SKM-1 treated with dmso at 0.1 percent for 144 hours (cell line): ENCODE measurements around the gene FOXP1.

ENCODE experiments used
- DNase-seq: peaks from one replicate; lab custom pipeline; 2025; ENCODE audit not compliant: unreplicated experiment; lab: John Stamatoyannopoulos, UW

Gene FOXP1

DNA sequence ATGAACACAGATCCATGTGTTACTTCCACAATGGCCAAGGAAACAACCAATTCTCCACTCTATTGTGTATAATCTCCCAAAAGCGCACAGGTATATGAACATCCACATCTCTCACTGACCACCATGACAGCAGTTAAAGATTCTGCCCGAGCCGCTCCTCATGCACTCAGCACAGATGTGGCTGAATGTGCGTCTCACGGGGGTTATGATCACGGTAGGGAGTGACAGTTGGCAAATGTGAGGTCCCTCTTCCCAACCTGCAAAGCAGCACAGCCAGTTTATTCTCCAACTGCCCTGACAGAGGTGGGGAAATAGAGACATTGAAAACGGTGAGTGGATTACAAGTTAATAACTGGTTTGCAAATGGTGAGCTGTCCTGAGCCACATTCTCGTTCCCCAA is 17.6 kb downstream of the FOXP1 start:
- DNase-seq = no peak

DNA sequence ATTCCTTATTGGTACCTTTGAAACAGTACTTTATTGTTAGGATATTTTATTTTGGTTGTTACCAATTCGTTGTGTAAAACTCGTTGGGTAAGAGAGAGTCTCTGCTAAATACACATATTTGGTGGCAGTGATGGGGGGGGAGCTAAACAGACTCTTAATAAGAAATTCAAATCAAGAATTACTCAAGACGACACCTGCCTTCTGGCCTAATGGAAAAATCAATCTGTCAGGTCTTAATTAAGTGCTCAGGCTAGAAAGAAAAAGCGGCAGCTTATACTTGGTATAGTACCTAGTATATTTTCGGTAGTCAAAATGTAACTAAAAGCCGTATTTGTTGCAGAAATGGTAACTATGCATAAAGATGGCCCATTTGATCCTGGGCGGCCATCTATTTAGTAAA is 18.2 kb downstream of the FOXP1 start:
- DNase-seq = no peak

DNA sequence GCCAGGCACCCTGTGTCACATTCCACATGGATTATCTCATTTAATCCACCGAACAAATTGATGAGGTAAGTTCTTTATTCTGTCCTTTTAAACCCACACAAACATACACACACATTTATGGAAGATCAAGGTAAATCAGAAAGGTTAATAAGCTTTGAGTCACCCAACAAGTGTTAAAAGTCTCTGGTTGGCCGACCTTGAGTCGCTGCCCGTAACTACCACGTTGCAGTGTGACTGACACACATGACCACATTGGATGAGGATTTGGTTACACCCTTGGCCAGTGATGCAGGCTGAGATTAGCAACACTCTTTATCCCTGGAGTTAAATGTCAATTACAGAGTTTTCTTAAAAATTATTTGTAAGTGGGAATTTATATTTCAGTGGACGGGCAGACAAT is 19.2 kb downstream of the FOXP1 start:
- no peak for DNase-seq

DNA sequence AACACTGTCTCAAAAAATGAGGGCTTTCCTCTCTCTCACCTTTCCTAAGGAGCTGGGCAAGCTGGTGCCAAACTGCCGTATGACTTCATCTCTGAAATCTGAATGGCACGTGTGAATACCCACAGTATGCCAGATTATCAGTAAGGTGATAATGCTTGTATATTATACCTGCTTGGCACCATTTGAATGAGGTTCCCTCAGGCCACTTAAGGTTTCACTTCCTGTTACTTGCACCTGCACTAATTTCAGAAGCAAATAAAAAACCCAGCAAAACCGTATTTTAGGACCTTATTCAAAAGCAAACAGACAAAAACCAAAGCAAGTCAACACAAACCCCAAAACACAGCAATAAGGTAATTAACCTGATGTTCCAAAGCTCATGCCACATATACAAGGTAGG is 19.7 kb downstream of the FOXP1 start:
- no peak for DNase-seq

DNA sequence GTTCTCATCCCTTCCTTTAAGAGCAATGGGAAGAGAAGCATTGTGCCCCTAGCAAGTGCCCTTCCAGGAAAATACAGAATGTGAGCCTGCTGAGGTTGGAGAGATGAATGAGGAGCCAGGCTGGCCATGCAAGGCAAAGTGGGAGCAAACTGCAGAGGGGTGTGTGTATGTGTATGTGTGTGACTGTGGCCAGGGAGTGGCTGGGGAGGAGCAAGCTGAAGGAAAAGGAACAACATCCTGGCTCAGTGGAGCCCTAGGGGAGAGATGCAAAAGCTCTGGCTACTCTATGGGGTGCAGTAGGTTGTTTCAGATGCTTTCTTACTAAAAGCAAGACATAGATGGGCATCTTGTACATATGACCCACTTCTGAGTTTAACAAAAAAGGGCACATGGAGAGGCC is 20.6 kb downstream of the FOXP1 start:
- no peak for DNase-seq

DNA sequence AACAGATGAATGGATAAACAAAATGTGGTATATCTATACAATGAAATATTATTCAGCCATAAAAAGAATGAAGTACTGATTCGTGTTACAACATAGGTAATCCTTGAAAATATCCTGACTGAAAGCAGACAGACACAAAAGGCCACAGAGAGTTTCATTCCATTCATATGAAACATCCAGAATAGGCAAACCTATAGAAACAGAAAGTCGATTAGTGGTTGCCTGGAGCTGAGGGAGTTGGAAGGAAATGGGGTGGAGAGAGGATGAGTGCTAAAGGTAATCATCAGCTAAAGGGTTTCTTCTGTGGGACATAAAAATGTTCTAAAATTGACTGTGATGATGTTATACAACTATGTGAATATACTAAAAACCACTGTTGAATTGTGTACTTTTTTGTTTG is 22.9 kb downstream of the FOXP1 start:
- DNase-seq = no peak

DNA sequence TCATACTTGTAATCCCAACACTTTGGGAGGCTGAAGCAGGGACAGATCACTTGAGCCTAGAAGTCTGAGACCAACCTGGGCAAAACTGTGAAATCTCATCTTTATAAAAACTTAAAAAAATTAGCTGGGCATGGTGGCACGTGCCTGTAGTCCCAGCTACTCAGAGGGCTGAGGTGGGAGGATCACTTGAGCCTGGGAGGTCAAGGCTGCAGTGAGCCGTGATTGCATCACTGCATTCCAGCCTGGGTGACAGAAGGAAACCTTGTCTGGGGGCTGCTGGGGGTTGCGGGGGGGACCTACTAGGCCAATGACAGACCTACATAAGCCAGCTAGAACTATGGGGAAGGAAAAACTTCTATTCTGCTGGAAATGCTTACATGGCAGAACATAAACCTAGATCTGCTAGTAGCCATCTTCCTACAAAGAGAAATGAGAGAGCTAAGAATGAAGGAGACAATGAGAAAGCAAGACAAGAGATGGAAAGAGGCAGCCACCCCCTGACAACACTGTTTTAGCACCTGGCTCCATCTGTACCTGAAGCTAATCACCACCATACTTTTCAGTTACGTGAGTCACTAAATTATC is 23.9 kb downstream of the FOXP1 start:
- DNase-seq = no peak

DNA sequence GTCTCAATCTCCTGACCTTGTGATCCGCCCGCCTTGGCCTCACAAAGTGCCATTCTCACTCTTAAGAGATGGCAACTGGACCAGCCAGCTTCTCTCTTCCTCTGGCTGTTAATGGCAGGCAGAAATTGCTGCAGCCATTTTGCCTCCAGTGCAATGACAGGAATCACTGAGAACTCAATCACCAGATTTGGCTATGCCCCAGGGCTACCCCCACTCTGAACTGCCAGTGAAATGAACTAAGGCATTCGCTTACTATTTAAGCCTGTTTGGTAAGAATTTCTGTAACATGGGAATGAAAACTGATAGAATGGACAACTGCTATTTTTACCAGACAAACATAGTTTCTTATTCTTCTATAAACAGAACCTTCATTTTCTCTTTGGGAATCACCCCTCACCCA is 24.5 kb downstream of the FOXP1 start:
- no peak for DNase-seq

DNA sequence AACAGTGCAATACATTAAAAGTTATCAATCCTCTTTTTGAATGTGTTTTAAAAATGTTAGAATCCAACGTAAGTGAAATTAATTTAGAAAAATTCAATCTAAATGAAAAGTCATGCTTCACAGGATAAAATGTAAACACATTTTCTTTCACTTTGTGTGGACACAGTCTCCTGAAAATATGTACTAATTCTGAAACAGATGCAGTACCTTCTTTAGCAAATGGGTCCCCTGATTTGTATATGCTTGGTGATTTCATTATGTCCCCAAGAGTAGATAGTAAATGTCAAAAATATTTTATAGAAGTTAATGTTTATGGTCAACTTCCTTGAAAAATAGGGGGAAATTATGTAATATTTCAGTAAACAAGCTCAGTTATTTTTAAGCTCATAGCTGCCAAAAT is 28.9 kb downstream of the FOXP1 start:
- no peak for DNase-seq

DNA sequence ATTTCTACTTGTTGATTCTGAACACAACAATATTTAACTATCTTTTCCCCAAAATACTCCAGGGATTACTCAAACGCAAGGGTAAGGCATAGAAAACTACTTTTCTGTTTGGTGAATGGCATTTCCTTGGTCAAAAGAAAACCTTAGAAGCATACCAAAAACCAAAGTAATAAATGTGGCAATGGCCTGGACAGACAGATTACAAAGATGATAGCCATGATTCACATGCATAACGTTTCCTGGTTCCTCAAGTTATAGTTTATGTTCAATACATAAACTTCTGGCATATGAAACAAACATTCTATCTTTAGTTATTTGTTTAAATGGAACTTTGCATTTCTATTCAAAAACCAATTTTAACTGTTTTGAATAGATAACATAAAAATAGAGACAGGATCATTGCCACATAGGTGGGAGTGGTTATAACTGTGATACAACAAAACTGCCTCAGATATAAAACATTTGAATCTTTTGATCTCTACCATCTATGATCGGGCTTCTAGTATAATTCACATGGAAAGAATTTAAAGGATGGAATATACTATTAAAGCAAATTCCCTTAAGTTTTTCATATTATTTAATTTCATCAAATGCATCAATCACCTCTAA is 32.1 kb downstream of the FOXP1 start:
- DNase-seq = no peak

DNA sequence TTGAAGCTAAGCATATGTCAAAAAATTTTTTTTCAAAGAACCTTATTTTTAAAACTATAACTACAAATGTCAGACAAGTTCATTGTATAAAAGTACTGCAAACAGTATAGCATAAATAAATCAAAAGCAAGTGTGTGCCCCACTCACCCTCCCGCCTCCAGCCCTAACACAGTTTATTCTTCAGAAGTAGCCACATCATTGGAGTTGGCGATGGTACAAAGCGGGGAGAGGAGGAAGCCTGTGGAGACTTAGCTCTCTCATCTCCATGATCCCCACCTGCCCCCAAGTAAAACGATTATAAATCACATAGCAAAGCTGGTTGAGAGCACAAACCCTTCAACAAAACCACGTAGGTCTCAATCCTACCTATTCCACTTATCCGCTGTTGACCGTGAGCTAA is 33.6 kb downstream of the FOXP1 start:
- DNase-seq = no peak

DNA sequence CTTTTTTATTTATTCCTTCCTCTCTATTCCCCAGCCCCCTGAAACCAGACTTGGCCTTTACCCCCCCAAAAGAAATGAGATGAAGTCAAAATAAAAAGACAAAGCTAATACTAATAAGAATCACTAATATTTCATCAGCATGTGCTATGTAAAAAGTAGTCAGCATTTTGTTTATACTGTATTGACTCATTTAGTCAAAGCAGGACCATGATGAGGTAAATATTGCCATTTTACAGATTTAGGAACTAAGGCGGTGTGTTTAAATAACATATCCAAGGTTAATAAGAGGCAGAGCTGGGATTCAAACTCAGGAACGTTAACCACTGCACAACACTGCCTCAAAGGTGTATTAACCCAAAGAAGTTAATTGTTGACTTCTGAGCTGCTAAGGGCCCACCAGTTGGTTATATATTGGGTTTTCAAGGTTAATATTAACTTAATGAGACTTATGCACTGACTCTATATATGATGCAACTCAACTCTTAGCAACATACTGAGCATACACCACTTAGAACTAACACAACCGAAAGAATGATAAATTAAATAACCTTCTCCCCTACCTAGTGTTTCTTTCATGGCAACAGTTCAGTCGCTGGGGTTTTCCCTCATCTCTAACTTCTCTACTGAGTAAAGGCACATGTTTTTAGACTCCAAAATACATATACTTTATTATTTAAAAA is 34.7 kb downstream of the FOXP1 start:
- no peak for DNase-seq

DNA sequence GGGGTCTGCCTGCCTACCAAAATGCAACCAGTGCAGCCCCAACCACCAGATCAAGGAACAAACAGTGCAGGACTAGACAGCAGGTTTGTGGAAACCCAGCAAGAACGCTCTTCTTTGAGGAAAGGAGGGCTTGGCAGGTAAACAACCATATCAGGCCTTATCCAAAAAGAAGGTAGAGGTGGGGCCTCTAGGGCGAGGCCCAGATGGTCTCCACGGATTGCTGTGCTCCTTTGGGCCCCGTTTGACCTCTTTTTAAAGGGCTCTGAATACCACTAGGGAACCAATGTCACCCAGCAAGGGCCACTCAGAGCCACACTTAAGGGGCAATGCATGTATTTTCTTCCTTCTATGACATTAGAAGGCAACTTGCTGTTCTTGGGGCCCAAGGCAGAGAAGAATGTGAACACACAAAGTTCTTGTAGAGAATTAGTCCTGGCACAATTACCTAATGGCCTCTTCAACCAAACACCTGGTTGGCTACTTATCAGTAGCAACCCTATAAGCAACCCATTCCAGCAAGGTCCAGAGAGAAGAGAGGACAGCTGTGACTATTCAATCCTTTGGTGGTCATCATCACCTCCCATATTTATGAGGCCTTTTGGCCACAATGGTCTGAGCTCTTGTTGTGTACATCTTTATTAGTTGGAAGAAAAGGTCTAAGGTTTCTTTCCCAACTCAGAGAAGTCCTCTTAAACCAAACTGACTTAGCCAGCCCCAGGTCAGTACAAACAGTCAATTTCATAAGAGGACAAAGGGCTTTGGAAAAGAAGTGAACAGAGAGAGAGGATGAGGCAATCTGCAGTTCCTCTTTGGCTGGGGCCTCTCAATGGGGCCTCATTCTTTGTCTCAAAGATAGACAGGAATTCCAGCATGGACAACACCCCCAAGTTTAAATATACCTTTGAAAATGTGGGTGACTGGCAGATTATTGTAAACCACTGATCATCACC is 36.0 kb downstream of the FOXP1 start:
- peak; percentile 92 for DNase-seq

DNA sequence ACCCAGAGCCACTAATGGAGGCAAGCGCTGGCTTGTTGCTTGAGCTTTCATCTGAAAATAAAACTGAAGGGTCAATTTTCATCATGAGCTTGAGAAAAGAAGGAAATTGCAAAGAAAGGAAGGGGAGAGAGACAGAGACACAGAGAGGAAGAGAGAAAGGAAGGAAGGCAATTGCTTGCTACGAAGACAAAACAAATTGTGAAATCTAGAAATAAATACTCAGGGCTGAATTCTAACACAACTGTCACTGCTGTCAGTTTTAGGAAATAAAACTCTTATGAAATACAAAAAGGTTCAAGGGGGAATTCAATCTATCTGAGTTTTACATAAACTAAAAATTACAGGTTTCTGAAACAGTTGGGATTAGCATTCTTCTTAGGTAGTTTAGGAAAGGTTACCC is 36.7 kb downstream of the FOXP1 start:
- DNase-seq = peak; percentile 16

DNA sequence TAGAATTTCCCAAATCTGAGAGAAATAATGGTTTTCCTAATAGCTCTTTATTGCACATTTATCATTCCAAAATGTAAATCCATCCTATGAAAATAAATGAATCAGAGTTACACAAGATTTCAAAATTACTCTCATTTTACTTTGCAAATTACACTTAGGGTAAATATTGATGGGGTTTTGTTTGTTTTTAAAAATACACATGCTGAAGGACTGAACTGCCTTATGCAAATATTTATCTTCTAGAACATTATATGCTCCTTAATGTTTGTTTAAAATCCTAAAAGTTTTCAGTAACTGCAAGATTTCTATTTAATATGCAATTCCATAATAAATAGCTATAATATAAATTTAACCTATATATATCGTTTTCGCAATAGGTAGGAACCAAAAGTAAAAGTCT is 38.2 kb downstream of the FOXP1 start:
- DNase-seq = no peak

DNA sequence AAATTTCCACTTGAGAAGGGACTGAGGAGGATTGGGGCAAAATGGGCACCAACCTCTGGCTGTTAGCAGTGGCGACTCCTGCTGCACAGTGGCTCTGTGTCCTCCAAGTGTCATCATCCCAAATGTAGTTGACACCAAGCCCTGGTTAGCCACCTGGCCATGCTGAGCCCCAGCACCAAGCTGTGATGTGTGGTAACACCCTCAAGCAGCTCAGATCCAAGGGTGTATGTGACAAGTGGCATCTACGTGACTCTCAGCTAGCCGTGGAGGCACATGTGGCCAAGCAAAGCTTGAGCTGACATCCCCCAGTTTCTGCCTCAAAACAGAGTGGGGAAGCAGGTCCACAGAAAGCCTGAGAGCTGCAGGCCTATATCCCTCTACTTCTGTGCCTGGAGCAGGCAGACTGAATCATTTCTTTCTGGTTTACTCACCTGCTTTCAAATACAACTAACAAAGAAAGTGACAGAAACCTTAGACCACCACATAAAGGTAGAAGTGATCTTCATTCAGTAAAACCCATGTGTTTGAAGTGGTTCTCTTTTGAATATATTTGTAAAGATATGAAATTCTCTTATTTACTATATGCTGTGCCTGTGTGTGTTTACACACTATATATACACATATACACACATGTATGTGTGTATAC is 40.0 kb downstream of the FOXP1 start:
- DNase-seq = no peak

DNA sequence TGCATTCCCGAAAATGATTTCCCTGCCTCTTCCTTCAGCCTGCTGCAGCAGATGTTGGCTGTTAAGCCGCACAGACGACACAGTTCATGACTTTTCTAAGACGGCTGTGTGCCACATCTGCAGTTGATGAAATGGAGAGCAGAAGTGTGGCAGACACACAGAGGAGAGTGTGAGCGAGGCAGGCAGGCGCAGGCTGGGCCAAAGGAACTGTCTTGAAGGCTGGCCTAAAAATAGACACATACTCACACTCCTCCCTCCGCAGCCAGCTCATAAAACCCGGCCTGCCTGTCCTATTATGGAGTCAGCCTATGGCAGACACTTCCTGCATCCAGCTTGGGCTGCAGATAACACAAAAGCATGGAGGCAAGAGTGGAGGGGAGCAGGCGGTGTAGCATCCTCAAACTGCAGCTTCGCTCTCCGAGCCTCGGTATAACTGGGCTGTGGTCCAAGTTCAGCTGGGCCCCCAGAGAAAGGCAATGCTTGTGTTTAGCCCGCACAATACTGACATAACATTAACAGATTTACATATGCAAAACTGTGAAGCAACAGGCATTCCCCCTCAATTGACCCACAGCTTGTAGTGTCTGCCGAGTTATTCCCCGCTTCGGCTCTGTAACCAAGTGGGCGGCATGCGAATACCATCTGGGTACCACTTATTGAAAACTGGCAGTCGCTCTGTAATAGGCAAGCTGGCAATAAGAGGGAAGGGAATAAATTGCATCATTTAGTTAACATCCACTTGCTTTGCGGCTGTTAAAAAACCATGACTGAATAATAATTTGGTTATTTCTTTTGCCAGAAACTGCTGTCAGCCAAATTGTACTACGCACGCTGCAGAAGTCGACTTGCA is 40.8 kb downstream of the FOXP1 start:
- DNase-seq = peak; percentile 97

DNA sequence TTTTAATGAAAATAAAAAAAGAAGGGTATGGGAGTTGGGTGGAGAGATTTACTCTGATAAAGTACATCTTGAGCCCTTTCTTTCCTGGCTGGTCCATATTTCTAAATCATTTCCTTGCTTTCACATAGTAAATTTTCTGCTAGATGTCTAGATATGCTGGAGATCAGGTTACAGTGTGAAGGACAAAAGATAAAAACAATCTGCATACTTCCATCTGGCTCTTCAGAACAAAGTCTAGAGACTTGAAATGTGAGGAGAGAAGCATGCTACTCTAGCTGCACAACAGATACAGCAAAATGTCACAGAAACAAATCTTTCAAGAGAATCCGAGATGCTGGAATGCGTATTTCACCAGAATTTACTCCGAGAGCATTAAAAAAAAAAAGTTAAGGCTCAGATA is 42.2 kb downstream of the FOXP1 start:
- DNase-seq = no peak

DNA sequence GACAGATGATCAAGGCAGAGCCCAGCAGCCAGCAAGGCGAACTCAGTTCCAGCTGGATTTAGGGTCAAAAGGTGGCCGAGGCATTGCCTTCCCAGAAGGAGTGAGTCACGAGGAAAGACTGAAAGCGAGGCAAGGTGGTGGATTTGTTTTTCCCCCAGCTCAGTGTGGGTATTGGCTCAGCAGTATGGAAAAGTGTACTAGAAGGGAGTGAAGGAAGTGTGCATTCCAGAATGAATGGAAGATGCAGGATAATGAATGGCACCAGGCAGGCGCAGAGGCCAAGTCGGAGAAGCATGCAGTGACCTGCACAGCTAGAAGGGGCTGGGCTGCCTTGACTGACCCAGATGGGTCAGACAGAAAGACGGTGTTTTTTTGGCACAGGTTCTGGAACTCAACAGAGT is 46.3 kb downstream of the FOXP1 start:
- DNase-seq = no peak

DNA sequence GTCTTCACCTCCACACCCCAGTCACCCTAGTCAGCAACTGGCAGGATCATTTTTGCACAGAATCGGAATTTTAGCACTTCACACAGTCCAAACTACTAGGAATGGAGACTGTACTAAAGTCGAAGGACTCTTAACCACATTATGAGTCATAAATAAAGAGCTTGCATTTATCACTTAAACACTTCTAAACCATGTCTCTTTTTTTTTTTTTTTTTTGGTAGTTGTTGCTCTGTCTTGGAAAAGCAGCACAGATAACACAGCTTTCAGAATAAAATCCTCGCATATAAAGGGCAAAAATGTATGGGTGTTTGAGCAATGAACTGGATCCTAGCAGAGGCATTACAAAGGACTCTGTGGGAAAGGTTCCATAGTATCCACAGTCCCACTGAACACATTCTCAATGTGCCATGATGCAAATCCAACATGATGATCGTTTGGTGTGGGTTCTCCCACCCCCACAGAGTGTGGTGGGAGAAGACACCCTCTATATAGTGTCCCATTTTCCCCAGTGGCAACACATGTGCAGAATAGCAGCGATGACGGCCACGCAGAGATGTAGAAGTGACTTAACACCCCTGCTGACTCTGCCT is 47.1 kb downstream of the FOXP1 start:
- no peak for DNase-seq
